Upper lobe of left lung (tissue), 4 donors: ENCODE measurements around the gene SPDYE3.
"Not testable (repeated sequence)": the region's sequence is repeated elsewhere in the genome, so short reads cannot be mapped to it uniquely, and the experiment has no call there.

Experiments used
- POLR2A ChIP-seq, 4 donors: fragments of 450-650 bp; IDR thresholded peaks; one replicate each; pipeline ENCODE4 v1.5.1; 2016 to 2017; ENCODE audit warnings: antibody characterized with exemption in 4 of 4, mild to moderate bottlenecking in 2 of 4
- TF ChIP-seq, protein P1 (sequence below), 6 experiments: fragments of 450-650 bp in 4 of 6; fragments of 200-600 bp in 2 of 6; sonication (generic) in 2 of 6; IDR thresholded peaks; one replicate each; pipeline ENCODE4 v1.5.1; 2016 to 2019; ENCODE audit warnings: antibody characterized with exemption in 6 of 6

DNA sequence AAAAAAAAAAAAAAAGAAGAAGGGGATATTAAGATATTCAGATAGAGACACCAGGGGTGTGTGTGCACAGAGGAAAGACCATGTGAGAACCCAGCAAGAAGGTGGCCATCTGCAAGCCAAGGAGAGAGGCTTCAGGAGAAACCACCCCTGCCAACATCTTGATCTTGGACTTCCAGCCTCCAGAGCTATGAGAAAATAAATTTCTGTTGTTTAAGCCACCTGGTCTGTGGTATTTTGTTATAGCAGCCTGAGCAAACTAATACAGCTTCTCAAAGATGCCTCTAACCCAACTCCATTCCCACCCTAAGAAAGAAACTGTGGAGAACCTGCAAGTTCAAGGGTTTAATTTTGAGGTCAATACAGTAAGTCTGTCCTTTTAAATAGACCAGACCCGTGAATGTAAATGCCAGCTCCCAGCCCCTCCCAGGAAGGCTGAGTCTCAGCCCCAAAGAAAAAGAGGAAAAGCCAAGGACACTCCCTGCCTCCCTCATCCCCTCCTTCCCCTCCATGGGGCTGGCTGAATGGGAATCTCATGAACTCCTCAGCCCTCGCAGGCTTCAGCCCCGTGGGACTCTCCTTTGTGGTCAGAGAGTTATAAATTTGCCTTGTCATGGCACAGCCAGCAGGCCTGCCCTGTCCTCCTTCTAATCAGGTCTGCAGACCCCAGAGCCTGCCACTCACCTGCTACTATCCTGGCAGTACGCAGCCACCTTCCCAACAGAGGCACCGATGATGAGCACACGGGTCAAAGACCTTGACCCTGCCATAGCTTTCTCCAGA is 9.5 kb upstream of the SPDYE3 start:
- TF ChIP-seq, protein P1, sequence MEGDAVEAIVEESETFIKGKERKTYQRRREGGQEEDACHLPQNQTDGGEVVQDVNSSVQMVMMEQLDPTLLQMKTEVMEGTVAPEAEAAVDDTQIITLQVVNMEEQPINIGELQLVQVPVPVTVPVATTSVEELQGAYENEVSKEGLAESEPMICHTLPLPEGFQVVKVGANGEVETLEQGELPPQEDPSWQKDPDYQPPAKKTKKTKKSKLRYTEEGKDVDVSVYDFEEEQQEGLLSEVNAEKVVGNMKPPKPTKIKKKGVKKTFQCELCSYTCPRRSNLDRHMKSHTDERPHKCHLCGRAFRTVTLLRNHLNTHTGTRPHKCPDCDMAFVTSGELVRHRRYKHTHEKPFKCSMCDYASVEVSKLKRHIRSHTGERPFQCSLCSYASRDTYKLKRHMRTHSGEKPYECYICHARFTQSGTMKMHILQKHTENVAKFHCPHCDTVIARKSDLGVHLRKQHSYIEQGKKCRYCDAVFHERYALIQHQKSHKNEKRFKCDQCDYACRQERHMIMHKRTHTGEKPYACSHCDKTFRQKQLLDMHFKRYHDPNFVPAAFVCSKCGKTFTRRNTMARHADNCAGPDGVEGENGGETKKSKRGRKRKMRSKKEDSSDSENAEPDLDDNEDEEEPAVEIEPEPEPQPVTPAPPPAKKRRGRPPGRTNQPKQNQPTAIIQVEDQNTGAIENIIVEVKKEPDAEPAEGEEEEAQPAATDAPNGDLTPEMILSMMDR (IDR thresholded peaks at IDR 0.05) = not testable (repeated sequence)
- not testable (repeated sequence) for TF ChIP-seq POLR2A (IDR thresholded peaks at IDR 0.05)
